Trophoblast cell (in vitro differentiated cells and primary cell): ENCODE data around the gene ECT2L. TPM values are rescaled to one million over a fixed set of nuclear protein-coding genes. Genes with fewer than 3 reads are reported as not detected.
A peak's percentile ranks its signal among the peaks of the same experiment; 100 is the strongest.

Experiments
- DNase-seq, 2 donors: peaks; one replicate each; pipeline ENCODE4 v3.0.0-alpha.2; 2016
- H2AFZ ChIP-seq: 2 replicates; pipeline ENCODE4 v1.6.1; 2013; ENCODE audit warnings: low read length, moderate library complexity, mild to moderate bottlenecking; ENCODE audit not compliant: insufficient read depth, poor library complexity
- H2AK5ac ChIP-seq: 2 replicates; pipeline ENCODE4 v1.6.1; 2013; ENCODE audit warnings: mild to moderate bottlenecking, low read length
- H2BK120ac ChIP-seq: 2 replicates; pipeline ENCODE4 v1.6.1; 2013; ENCODE audit warnings: low read length, mild to moderate bottlenecking, moderate library complexity; ENCODE audit not compliant: insufficient read depth, poor library complexity
- H2BK12ac ChIP-seq: 2 replicates; pipeline ENCODE4 v1.6.1; 2013; ENCODE audit warnings: mild to moderate bottlenecking, low read length, moderate library complexity
- H2BK5ac ChIP-seq: 2 replicates; pipeline ENCODE4 v1.6.1; 2013; ENCODE audit warnings: low read length, low read depth, moderate library complexity, mild to moderate bottlenecking; ENCODE audit not compliant: poor library complexity
- H3K14ac ChIP-seq: 2 replicates; pipeline ENCODE4 v1.6.1; 2013; ENCODE audit warnings: mild to moderate bottlenecking, low read length
- H3K18ac ChIP-seq: 2 replicates; pipeline ENCODE4 v1.6.1; 2013; ENCODE audit warnings: mild to moderate bottlenecking, low read length
- H3K23ac ChIP-seq: 2 replicates; pipeline ENCODE4 v1.6.1; 2013; ENCODE audit warnings: low read length
- H3K27ac ChIP-seq: 2 replicates; pipeline ENCODE4 v1.5.1; 2013; ENCODE audit warnings: low read depth, mild to moderate bottlenecking, inconsistent platforms, low read length, moderate library complexity
- H3K27me3 ChIP-seq: 2 replicates; pipeline ENCODE4 v1.6.1; 2013; ENCODE audit warnings: inconsistent platforms, mild to moderate bottlenecking, low read length, moderate library complexity; ENCODE audit not compliant: insufficient read depth
- H3K36me3 ChIP-seq, 2 experiments: 1 replicate in 1 of 2; 2 replicates in 1 of 2; pipeline ENCODE4 v1.6.1; 2013; ENCODE audit warnings: low read length in 2 of 2, mild to moderate bottlenecking in 2 of 2, moderate library complexity in 1 of 2; ENCODE audit not compliant: insufficient read depth in 2 of 2, control insufficient read depth in 1 of 2
- H3K4ac ChIP-seq: 2 replicates; pipeline ENCODE4 v1.6.1; 2013; ENCODE audit warnings: low read depth, mild to moderate bottlenecking, low read length, moderate library complexity
- H3K4me1 ChIP-seq, 2 experiments: 1 replicate in 1 of 2; 2 replicates in 1 of 2; pipeline ENCODE4 v1.6.1; 2013; ENCODE audit warnings: low read length in 2 of 2, mild to moderate bottlenecking in 2 of 2, moderate library complexity in 1 of 2; ENCODE audit not compliant: insufficient read depth in 2 of 2, control insufficient read depth in 1 of 2
- H3K4me2 ChIP-seq: 2 replicates; pipeline ENCODE4 v1.6.1; 2013; ENCODE audit warnings: inconsistent platforms, mild to moderate bottlenecking, low read length, moderate library complexity
- H3K4me3 ChIP-seq: 2 replicates; pipeline ENCODE4 v1.5.1; 2013; ENCODE audit warnings: mild to moderate bottlenecking, low read depth, low read length, inconsistent platforms
- H3K79me1 ChIP-seq: one replicate; pipeline ENCODE4 v1.6.1; 2013; ENCODE audit warnings: low read length
- H3K79me2 ChIP-seq: 2 replicates; pipeline ENCODE4 v1.6.1; 2013; ENCODE audit warnings: low read length, mild to moderate bottlenecking; ENCODE audit not compliant: control insufficient read depth, insufficient read depth, poor library complexity
- H3K9ac ChIP-seq: 2 replicates; pipeline ENCODE4 v1.6.1; 2013; ENCODE audit warnings: mild to moderate bottlenecking, low read length
- H3K9me3 ChIP-seq: 2 replicates; pipeline ENCODE4 v1.6.1; 2013; ENCODE audit warnings: low read depth, mild to moderate bottlenecking, control low read depth, inconsistent platforms, low read length; ENCODE audit not compliant: insufficient read depth
- H4K12ac ChIP-seq: 2 replicates; pipeline ENCODE4 v1.6.1; 2013; ENCODE audit warnings: low read depth, mild to moderate bottlenecking, low read length, moderate library complexity
- H4K8ac ChIP-seq: 2 replicates; pipeline ENCODE4 v1.6.1; 2013; ENCODE audit warnings: low read depth, mild to moderate bottlenecking, low read length, moderate library complexity
- H4K91ac ChIP-seq: one replicate; pipeline ENCODE4 v1.6.1; 2013; ENCODE audit warnings: low read depth, mild to moderate bottlenecking, low read length, moderate library complexity
- WGBS: extraction: QIAGEN DNeasy Blood & Tissue Kit; methylation state at CpG from one replicate; pipeline ENCODE4 v1.1.7; 2013; ENCODE audit warnings: missing lambda C conversion rate; ENCODE audit not compliant: insufficient read length, insufficient coverage; ENCODE audit errors: extremely low coverage; 5-methylcytosine and 5-hydroxymethylcytosine counted together
- polyA plus RNA-seq: library from polyadenylated mRNA; stranded (reverse); fragments of 200-250 nt; gene quantifications from 2 replicates; pipeline ENCODE4 v1.2.3, GENCODE V29; 2013

The ECT2L gene
- 0.03 and 0.08 TPM in 2 replicates for polyA plus RNA-seq

GRCh38 chr6:138795809-138796603 is at the start of gene ECT2L:
ECT2L (plus strand) TSS chr6:138796087; CDS start chr6:138813275, 17,188 bp downstream.
- Histone ChIP-seq H3K4me2 (peak within 1 kb of the TSS; percentile 50), H2AK5ac (peak within 1 kb of the TSS; percentile 72), H3K4me1 (peaks cover 0 to 6% of the 10 kb centered on the region in 2 experiments), H4K91ac (peak within 1 kb of the TSS; percentile 47), H3K4me3 (peak within 1 kb of the TSS; percentile 54), H2BK120ac (no peak within 1 kb of the TSS), H3K9ac (no peak within 1 kb of the TSS), H2BK5ac (no peak within 1 kb of the TSS), H3K27ac (no peak within 1 kb of the TSS), H3K27me3 (no peaks in the 10 kb centered on the region), H3K23ac (no peak within 1 kb of the TSS), H3K18ac (no peak within 1 kb of the TSS), H3K79me1 (peaks cover 2% of the 10 kb centered on the region), H3K36me3 (no peaks in the 10 kb centered on the region), H3K79me2 (no peaks in the 10 kb centered on the region), H4K12ac (peak within 1 kb of the TSS; percentile 52), H3K9me3 (no peaks in the 10 kb centered on the region), H2AFZ (peak within 1 kb of the TSS; percentile 72), H2BK12ac (no peak within 1 kb of the TSS), H3K4ac (no peak within 1 kb of the TSS), H3K14ac (peak within 1 kb of the TSS; percentile 47), H4K8ac (peak within 1 kb of the TSS; percentile 68)
- peak; percentile 64 to 67 for DNase-seq
- no CpG with 5 or more reads among the region's 50 CpGs for WGBS

GRCh38 chr6:138752017-138752416 is 43.9 kb upstream of the ECT2L start:
- Histone ChIP-seq H3K36me3 (no peaks in the 10 kb centered on the region), H3K9me3 (peaks cover 1% of the 10 kb centered on the region), H2AFZ (no peak overlapping the region), H2AK5ac (no peak overlapping the region), H3K18ac (no peak overlapping the region), H4K91ac (no peak overlapping the region), H3K27me3 (no peaks in the 10 kb centered on the region), H3K4me2 (no peak overlapping the region), H3K27ac (no peak overlapping the region), H3K23ac (no peak overlapping the region), H3K4me3 (no peak overlapping the region), H2BK5ac (no peak overlapping the region), H2BK12ac (no peak overlapping the region), H3K9ac (no peak overlapping the region), H2BK120ac (no peak overlapping the region), H4K8ac (no peak overlapping the region), H3K79me2 (no peaks in the 10 kb centered on the region), H3K4ac (no peak overlapping the region), H3K79me1 (no peaks in the 10 kb centered on the region), H4K12ac (no peak overlapping the region), H3K14ac (no peak overlapping the region), H3K4me1 (no peaks in the 10 kb centered on the region)
- WGBS, result no CpG with 5 or more reads among the region's 4 CpGs
- DNase-seq, result no peak

GRCh38 chr6:138757136-138757535 is 38.8 kb upstream of the ECT2L start:
- Histone ChIP-seq H3K4me1 (no peaks in the 10 kb centered on the region), H2AK5ac (no peak overlapping the region), H3K79me1 (no peaks in the 10 kb centered on the region), H2BK120ac (no peak overlapping the region), H3K27me3 (no peaks in the 10 kb centered on the region), H3K14ac (no peak overlapping the region), H3K9me3 (no peaks in the 10 kb centered on the region), H3K36me3 (no peaks in the 10 kb centered on the region), H3K79me2 (no peaks in the 10 kb centered on the region), H2AFZ (no peak overlapping the region), H3K4ac (no peak overlapping the region), H2BK5ac (no peak overlapping the region), H3K9ac (no peak overlapping the region), H3K4me3 (no peak overlapping the region), H4K91ac (no peak overlapping the region), H4K12ac (no peak overlapping the region), H3K18ac (no peak overlapping the region), H3K23ac (no peak overlapping the region), H2BK12ac (no peak overlapping the region), H3K4me2 (no peak overlapping the region), H3K27ac (no peak overlapping the region), H4K8ac (no peak overlapping the region)
- WGBS, result no CpG with 5 or more reads among the region's 4 CpGs
- DNase-seq, result peak in 1 of 2 donors; percentile 2

GRCh38 chr6:138765896-138766655 is 29.8 kb upstream of the ECT2L start:
- H3K36me3 ChIP-seq, result no peaks in the 10 kb centered on the region
- H3K4me3 ChIP-seq, result no peak overlapping the region
- no peak overlapping the region for H3K4ac ChIP-seq
- no peaks in the 10 kb centered on the region for H3K79me2 ChIP-seq
- H3K23ac ChIP-seq, result no peak overlapping the region
- no peak overlapping the region for H2BK5ac ChIP-seq
- H3K14ac ChIP-seq, result no peak overlapping the region
- H3K79me1 ChIP-seq, result no peaks in the 10 kb centered on the region
- no peak overlapping the region for H3K27ac ChIP-seq
- H3K9ac ChIP-seq, result no peak overlapping the region
- no peak overlapping the region for H4K8ac ChIP-seq
- H3K18ac ChIP-seq, result no peak overlapping the region
- no peaks in the 10 kb centered on the region for H3K27me3 ChIP-seq
- H4K91ac ChIP-seq, result no peak overlapping the region
- no peak overlapping the region for H2BK120ac ChIP-seq
- no peak overlapping the region for H2AK5ac ChIP-seq
- no peak overlapping the region for H2AFZ ChIP-seq
- peak; percentile 16 to 83 for DNase-seq
- no peaks in the 10 kb centered on the region for H3K4me1 ChIP-seq
- H2BK12ac ChIP-seq, result no peak overlapping the region
- H3K4me2 ChIP-seq, result no peak overlapping the region
- no peak overlapping the region for H4K12ac ChIP-seq
- WGBS, result no CpG with 5 or more reads among the region's 3 CpGs
- H3K9me3 ChIP-seq, result no peaks in the 10 kb centered on the region
